RWPE2 (cell line): ENCODE measurements around the gene DGCR8.

Experiments used
- ATAC-seq: fragments of 200-7000 bp; cut with Tn5 transposase; 3 replicates; pipeline ENCODE4 v1.9.1; 2021; ENCODE audit warnings: low read depth
- DNase-seq: peaks from one replicate; pipeline ENCODE4 v3.0.0-alpha.2; 2020; ENCODE audit warnings: low spot score
- H3K27ac ChIP-seq: fragments of 450-650 bp; 2 replicates; pipeline ENCODE4 v1.5.1; 2017; ENCODE audit warnings: mild to moderate bottlenecking; ENCODE audit not compliant: poor library complexity, severe bottlenecking
- H3K27me3 ChIP-seq: fragments of 250-450 bp; sonication (Bioruptor Pico); 2 replicates; pipeline ENCODE4 v1.5.1; 2021; ENCODE audit warnings: mild to moderate bottlenecking, moderate library complexity; ENCODE audit not compliant: insufficient read depth, poor library complexity, severe bottlenecking
- H3K36me3 ChIP-seq: fragments of 250-450 bp; sonication (Bioruptor Pico); 2 replicates; pipeline ENCODE4 v1.5.1; 2020; ENCODE audit warnings: low read depth, mild to moderate bottlenecking, moderate library complexity
- H3K4me1 ChIP-seq: fragments of 250-450 bp; sonication (Bioruptor Pico); 2 replicates; pipeline ENCODE4 v1.5.1; 2021; ENCODE audit warnings: mild to moderate bottlenecking, moderate library complexity; ENCODE audit not compliant: insufficient read depth, poor library complexity, severe bottlenecking
- H3K4me3 ChIP-seq: fragments of 250-450 bp; sonication (Bioruptor Pico); 2 replicates; pipeline ENCODE4 v1.5.1; 2021; ENCODE audit warnings: mild to moderate bottlenecking, moderate library complexity; ENCODE audit not compliant: severe bottlenecking
- H3K9me3 ChIP-seq: fragments of 250-450 bp; sonication (Bioruptor Pico); 2 replicates; pipeline ENCODE4 v1.5.1; 2021; ENCODE audit warnings: mild to moderate bottlenecking, moderate library complexity; ENCODE audit not compliant: severe bottlenecking
- TF ChIP-seq, protein P1 (sequence below): fragments of 450-650 bp; IDR thresholded peaks from one replicate; pipeline ENCODE4 v1.5.1; 2017; ENCODE audit warnings: mild to moderate bottlenecking, moderate library complexity; ENCODE audit not compliant: poor library complexity, severe bottlenecking

The DGCR8 gene

GRCh38 chr22:20160041-20160440 lies 80.0 kb downstream of the DGCR8 start:
- Histone ChIP-seq H3K4me3 (no peak overlapping the region), H3K36me3 (no peaks in the 10 kb centered on the region), H3K4me1 (no peaks in the 10 kb centered on the region), H3K27ac (no peak overlapping the region), H3K9me3 (no peaks in the 10 kb centered on the region), H3K27me3 (no peaks in the 10 kb centered on the region)
- DNase-seq (no peak), ATAC-seq (no peak)
- TF ChIP-seq, protein P1, sequence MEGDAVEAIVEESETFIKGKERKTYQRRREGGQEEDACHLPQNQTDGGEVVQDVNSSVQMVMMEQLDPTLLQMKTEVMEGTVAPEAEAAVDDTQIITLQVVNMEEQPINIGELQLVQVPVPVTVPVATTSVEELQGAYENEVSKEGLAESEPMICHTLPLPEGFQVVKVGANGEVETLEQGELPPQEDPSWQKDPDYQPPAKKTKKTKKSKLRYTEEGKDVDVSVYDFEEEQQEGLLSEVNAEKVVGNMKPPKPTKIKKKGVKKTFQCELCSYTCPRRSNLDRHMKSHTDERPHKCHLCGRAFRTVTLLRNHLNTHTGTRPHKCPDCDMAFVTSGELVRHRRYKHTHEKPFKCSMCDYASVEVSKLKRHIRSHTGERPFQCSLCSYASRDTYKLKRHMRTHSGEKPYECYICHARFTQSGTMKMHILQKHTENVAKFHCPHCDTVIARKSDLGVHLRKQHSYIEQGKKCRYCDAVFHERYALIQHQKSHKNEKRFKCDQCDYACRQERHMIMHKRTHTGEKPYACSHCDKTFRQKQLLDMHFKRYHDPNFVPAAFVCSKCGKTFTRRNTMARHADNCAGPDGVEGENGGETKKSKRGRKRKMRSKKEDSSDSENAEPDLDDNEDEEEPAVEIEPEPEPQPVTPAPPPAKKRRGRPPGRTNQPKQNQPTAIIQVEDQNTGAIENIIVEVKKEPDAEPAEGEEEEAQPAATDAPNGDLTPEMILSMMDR: no peak
